ENCODE measurements around the gene SP8.

The SP8 gene

GRCh38 chr7:20748853-20749252 is 37.8 kb downstream of the SP8 start:
- no peak for DNase-seq

DNA sequence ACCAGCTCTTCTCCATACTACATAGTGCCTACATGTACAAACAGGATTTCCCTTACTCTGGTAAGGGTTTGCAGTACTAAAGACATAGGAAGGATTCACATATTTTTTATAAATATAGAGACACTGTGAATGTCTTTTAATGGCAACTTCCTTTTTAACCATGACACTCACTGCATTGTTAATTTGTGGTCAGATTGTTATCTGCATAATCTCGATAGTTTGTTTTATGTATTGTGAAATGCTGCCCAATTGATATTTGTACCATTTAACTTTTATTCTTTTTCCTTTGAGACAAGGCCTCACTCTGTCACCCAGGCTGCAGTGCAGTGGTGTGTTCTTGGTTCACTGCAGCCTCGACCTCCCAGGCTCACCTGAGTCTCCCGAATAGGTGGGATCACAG is 39.7 kb downstream of the SP8 start:
- DNase-seq, result no peak

DNA sequence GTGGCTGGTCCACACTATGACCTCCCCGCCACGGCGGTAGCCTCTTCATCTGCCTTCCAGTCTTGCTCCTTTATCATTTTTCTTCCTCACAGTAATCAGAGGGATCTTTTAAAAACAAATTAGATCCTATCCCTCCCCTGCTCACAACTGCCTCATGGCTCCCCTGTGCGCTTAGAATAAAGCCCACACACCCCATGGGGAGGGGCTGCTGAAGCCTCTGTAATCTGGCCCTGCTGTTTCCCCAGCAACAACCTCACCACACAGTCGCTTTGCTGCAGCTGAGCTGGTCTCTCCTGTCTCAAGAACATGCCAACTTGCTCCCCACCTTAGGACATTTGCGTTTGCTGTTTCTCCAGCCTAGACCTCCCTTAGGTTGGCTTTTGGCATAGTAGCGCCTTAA is 41.0 kb downstream of the SP8 start:
- no peak for DNase-seq

DNA sequence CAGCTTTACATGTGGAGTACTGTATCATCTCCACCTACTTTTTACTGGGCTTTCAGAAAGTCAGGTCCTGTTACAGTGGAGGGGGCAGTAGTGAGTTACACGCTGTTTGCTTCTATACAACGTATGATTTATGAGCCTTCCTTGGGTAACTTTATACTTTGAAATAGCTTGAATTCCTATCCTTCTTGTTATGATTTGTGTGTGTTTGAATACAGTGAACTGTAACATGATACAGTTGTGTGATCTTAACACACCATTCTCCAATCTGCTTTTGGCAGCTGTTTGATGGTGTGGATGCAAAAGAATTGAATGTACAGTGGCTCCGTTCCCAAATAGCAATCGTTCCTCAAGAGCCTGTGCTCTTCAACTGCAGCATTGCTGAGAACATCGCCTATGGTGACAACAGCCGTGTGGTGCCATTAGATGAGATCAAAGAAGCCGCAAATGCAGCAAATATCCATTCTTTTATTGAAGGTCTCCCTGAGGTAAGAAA is 41.7 kb downstream of the SP8 start:
- no peak for DNase-seq

- no peak for DNase-seq
These were observed 43.8 kb downstream of the SP8 start for GRCh38 chr7:20742913-20743312.

GRCh38 chr7:20741801-20742200 is 44.9 kb downstream of the SP8 start:
- no peak for DNase-seq

DNA sequence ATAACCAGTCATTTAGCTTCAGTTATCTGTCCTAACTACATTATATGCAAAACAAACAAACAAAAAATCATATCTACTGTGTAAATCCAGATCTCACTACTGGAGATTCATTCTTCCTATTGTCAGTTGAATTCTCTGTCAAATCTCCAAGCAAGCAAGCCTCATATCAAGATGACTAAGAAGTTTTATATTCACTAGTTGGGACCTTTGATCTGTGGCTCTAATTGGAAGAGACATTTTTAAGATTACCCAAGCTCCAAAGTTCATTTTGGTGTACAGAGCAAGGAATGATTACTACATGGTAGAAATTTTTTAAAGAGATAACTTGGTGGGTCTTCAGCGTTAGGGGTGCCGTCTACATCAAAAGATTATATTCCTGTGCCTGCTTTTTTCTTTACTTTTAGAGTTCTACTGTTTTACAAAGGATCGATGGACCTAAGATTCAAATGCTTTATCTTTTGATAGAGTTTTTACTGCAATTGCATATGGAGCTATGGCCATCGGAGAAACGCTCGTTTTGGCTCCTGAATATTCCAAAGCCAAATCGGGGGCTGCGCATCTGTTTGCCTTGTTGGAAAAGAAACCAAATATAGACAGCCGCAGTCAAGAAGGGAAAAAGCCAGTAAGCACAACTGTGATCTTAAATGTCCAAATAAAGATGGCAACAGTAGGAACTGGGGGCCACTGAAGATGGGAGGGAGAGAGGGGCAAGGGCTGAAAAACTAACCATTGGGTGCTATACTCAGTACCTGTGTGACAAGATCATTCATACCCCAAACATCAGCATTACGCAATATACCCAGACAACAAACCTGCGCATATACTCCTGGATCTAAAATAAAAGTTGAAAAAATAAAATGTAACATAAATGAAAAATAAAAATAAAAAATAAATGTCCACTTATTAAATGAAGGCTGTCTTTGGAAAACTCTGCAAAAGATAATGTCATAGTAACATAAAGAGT is 47.9 kb downstream of the SP8 start:
- DNase-seq, result no peak

- DNase-seq, result no peak
These were observed 48.7 kb downstream of the SP8 start for GRCh38 chr7:20737840-20738448.

GRCh38 chr7:20735346-20736065 is 51.2 kb downstream of the SP8 start:
- no peak for DNase-seq

Data from amniotic stem cell (primary cell).